HUES64 (cell line): ENCODE measurements around the gene MYO5B.

Experiments used
- H3K27ac ChIP-seq: 2 replicates; pipeline ENCODE4 v1.7.0; 2013; ENCODE audit warnings: low read depth, low read length, inconsistent platforms
- H3K27me3 ChIP-seq: 2 replicates; pipeline ENCODE4 v1.6.1; 2013; ENCODE audit warnings: mild to moderate bottlenecking, low read length; ENCODE audit not compliant: insufficient read depth
- H3K36me3 ChIP-seq: 2 replicates; pipeline ENCODE4 v1.6.1; 2013; ENCODE audit warnings: mild to moderate bottlenecking, low read length; ENCODE audit not compliant: insufficient read depth
- H3K4me1 ChIP-seq: 2 replicates; pipeline ENCODE4 v1.6.1; 2013; ENCODE audit warnings: mild to moderate bottlenecking, low read length, moderate library complexity; ENCODE audit not compliant: insufficient read depth
- H3K4me3 ChIP-seq: 2 replicates; pipeline ENCODE4 v1.5.1; 2013; ENCODE audit warnings: mild to moderate bottlenecking, low read length, moderate library complexity
- H3K9ac ChIP-seq: 2 replicates; pipeline ENCODE4 v1.6.1; 2013; ENCODE audit warnings: mild to moderate bottlenecking, low read depth, low read length
- H3K9me3 ChIP-seq: 2 replicates; pipeline ENCODE4 v1.6.1; 2013; ENCODE audit warnings: low read depth, low read length; ENCODE audit not compliant: insufficient read depth
- WGBS: fragments of 150-250, 120-280 bp; methylation state at CpG from one replicate; pipeline ENCODE4 v1.1.7; 2013; ENCODE audit warnings: missing lambda C conversion rate; 5-methylcytosine and 5-hydroxymethylcytosine counted together

Gene MYO5B

GRCh38 chr18:50143886-50144285, 51.1 kb downstream of the MYO5B start:
- Histone ChIP-seq H3K27me3 (no peaks in the 10 kb centered on the region), H3K9ac (no peak overlapping the region), H3K27ac (no peak overlapping the region), H3K4me1 (no peaks in the 10 kb centered on the region), H3K36me3 (no peaks in the 10 kb centered on the region), H3K9me3 (no peaks in the 10 kb centered on the region), H3K4me3 (no peak overlapping the region)
- 97% methylated on average over 2 of the region's 2 CpGs for WGBS

GRCh38 chr18:50143294-50143693, 51.7 kb downstream of the MYO5B start:
- Histone ChIP-seq H3K36me3 (no peaks in the 10 kb centered on the region), H3K27ac (no peak overlapping the region), H3K9me3 (no peaks in the 10 kb centered on the region), H3K4me1 (no peaks in the 10 kb centered on the region), H3K9ac (no peak overlapping the region), H3K4me3 (no peak overlapping the region), H3K27me3 (no peaks in the 10 kb centered on the region)
- WGBS = 92% methylated on average over 3 of the region's 3 CpGs

- Histone ChIP-seq H3K4me3 (no peak overlapping the region), H3K27ac (no peak overlapping the region), H3K9me3 (no peaks in the 10 kb centered on the region), H3K36me3 (no peaks in the 10 kb centered on the region), H3K27me3 (no peaks in the 10 kb centered on the region), H3K4me1 (no peaks in the 10 kb centered on the region), H3K9ac (no peak overlapping the region)
- WGBS = 94% methylated on average over 5 of the region's 6 CpGs
Measured at GRCh38 chr18:50142441-50143120, 52.4 kb downstream of the MYO5B start.

- WGBS = 96% methylated on average over 3 of the region's 4 CpGs
- H3K4me1 ChIP-seq = no peaks in the 10 kb centered on the region
- H3K27me3 ChIP-seq = no peaks in the 10 kb centered on the region
- no peak overlapping the region for H3K9ac ChIP-seq
- no peak overlapping the region for H3K27ac ChIP-seq
- H3K9me3 ChIP-seq = no peaks in the 10 kb centered on the region
- no peaks in the 10 kb centered on the region for H3K36me3 ChIP-seq
- no peak overlapping the region for H3K4me3 ChIP-seq
Measured at GRCh38 chr18:50138181-50139064, 56.5 kb downstream of the MYO5B start.

GRCh38 chr18:50135903-50136302, 59.0 kb downstream of the MYO5B start:
- Histone ChIP-seq H3K9ac (no peak overlapping the region), H3K9me3 (no peaks in the 10 kb centered on the region), H3K4me3 (no peak overlapping the region), H3K27ac (no peak overlapping the region), H3K4me1 (no peaks in the 10 kb centered on the region), H3K36me3 (no peaks in the 10 kb centered on the region), H3K27me3 (no peaks in the 10 kb centered on the region)
- WGBS = 93% methylated on average over 9 of the region's 9 CpGs

- no peak overlapping the region for H3K9ac ChIP-seq
- no peaks in the 10 kb centered on the region for H3K9me3 ChIP-seq
- H3K27ac ChIP-seq = no peak overlapping the region
- no peaks in the 10 kb centered on the region for H3K36me3 ChIP-seq
- 92% methylated on average over 4 of the region's 4 CpGs for WGBS
- H3K27me3 ChIP-seq = no peaks in the 10 kb centered on the region
- 0 out of 2 replicates have a peak, but pooled peaks cover 13% of the 10 kb centered on the region for H3K4me1 ChIP-seq
- H3K4me3 ChIP-seq = no peak overlapping the region
Measured at GRCh38 chr18:50133526-50133925, 61.4 kb downstream of the MYO5B start.

- Histone ChIP-seq H3K27ac (no peak overlapping the region), H3K4me3 (no peak overlapping the region), H3K27me3 (no peaks in the 10 kb centered on the region), H3K9ac (no peak overlapping the region), H3K9me3 (no peaks in the 10 kb centered on the region), H3K4me1 (0 out of 2 replicates have a peak, but pooled peaks cover 13% of the 10 kb centered on the region), H3K36me3 (no peaks in the 10 kb centered on the region)
Measured at GRCh38 chr18:50131591-50131990, 63.4 kb downstream of the MYO5B start.

- Histone ChIP-seq H3K4me1 (0 out of 2 replicates have a peak, but pooled peaks cover 13% of the 10 kb centered on the region), H3K4me3 (no peak overlapping the region), H3K9me3 (no peaks in the 10 kb centered on the region), H3K27ac (no peak overlapping the region; the same call in 1 of the 2 replicates), H3K36me3 (no peaks in the 10 kb centered on the region), H3K9ac (no peak overlapping the region), H3K27me3 (no peaks in the 10 kb centered on the region)
- 71% methylated on average over 15 of the region's 15 CpGs for whole genome bisulfite sequencing
Measured at GRCh38 chr18:50128506-50129271, 66.3 kb downstream of the MYO5B start.

- no peak overlapping the region for H3K4me3 ChIP-seq
- 0 out of 2 replicates have a peak, but pooled peaks cover 13% of the 10 kb centered on the region for H3K4me1 ChIP-seq
- no peak overlapping the region for H3K9ac ChIP-seq
- WGBS = 84% methylated on average over 4 of the region's 4 CpGs
- H3K27me3 ChIP-seq = no peaks in the 10 kb centered on the region
- H3K27ac ChIP-seq = no peak overlapping the region
- no peaks in the 10 kb centered on the region for H3K9me3 ChIP-seq
- H3K36me3 ChIP-seq = no peaks in the 10 kb centered on the region
Measured at GRCh38 chr18:50127516-50128210, 67.3 kb downstream of the MYO5B start.

- H3K27me3 ChIP-seq = no peaks in the 10 kb centered on the region
- 88% methylated on average over 3 of the region's 3 CpGs for WGBS
- H3K27ac ChIP-seq = no peak overlapping the region
- no peaks in the 10 kb centered on the region for H3K36me3 ChIP-seq
- no peaks in the 10 kb centered on the region for H3K9me3 ChIP-seq
- H3K4me1 ChIP-seq = 0 out of 2 replicates have a peak, but pooled peaks cover 13% of the 10 kb centered on the region
- no peak overlapping the region for H3K9ac ChIP-seq
- H3K4me3 ChIP-seq = no peak overlapping the region
Measured at GRCh38 chr18:50126471-50126870, 68.5 kb downstream of the MYO5B start.
